ENCODE data around the gene GAS7.

GAS7 gene

DNA sequence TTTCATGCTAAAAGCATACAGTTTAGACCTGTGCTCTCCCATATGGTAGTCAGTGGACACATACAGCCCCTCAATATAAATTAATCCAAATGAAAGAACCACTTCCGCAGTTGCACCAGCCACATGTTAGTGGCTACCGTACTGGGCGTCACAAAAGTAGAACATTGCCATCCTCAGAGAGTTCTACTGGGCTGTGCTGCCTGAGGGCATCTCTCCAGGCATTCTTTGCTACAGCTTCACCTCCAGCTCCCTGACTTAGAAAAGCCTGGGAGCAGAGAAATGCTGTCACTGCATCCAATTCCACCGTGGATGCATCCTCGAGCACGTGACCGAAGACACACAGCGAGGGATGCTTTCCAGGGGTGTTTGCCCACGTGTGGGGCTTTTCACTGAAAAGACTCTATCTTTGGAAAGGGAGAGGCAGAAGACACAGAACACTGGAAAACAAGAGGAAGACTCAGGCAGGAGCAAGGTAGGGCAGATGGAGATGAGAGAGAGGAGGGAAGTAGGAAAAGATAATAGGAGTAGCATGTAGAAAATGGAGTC lies 86.4 kb downstream of the GAS7 start:
- Histone ChIP-seq H3K36me3 (replicated peaks) (no peaks in the 10 kb centered on the region), H3K27me3 (replicated peaks) (no peaks in the 10 kb centered on the region), H3K4me3 (ENCODE audit: low read depth, low read length) (no peak overlapping the region), H3K27ac (no peak overlapping the region)
- TF ChIP-seq, protein P1, sequence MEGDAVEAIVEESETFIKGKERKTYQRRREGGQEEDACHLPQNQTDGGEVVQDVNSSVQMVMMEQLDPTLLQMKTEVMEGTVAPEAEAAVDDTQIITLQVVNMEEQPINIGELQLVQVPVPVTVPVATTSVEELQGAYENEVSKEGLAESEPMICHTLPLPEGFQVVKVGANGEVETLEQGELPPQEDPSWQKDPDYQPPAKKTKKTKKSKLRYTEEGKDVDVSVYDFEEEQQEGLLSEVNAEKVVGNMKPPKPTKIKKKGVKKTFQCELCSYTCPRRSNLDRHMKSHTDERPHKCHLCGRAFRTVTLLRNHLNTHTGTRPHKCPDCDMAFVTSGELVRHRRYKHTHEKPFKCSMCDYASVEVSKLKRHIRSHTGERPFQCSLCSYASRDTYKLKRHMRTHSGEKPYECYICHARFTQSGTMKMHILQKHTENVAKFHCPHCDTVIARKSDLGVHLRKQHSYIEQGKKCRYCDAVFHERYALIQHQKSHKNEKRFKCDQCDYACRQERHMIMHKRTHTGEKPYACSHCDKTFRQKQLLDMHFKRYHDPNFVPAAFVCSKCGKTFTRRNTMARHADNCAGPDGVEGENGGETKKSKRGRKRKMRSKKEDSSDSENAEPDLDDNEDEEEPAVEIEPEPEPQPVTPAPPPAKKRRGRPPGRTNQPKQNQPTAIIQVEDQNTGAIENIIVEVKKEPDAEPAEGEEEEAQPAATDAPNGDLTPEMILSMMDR (IDR thresholded peaks at IDR 0.05; ENCODE audit: low read depth, low read length, missing control alignments): no peak
- in situ Hi-C loops (cut with HindIII; ENCODE audit: low pct_ligation_motif_present, low sequenced_read_pairs): no loop called here
- DNase-seq: no peak

DNA sequence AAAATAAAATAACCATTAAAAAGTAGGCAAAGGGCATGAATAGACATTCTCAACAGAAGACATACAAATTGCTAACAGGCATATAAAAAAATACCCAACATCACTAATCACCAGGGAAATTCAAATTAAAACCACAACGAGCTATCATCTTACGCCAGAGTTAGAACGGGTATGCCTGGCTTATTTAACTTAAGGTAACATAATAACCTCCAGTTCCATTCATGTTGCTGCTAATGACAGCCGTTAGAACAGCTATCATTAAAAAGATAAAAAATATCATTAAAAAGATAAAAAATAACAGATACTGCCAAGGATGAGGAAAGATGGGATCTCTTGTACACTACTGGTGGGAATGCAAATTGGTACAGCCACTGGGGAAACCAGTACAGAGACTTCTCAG lies 89.3 kb downstream of the GAS7 start:
- H3K27me3 ChIP-seq (replicated peaks): no peaks in the 10 kb centered on the region
- no peak overlapping the region for H3K27ac ChIP-seq
- TF ChIP-seq, protein P1 (IDR thresholded peaks at IDR 0.05; ENCODE audit: low read depth, low read length, missing control alignments): no peak
- no peak overlapping the region for H3K4me3 ChIP-seq (ENCODE audit: low read depth, low read length)
- DNase-seq: no peak
- in situ Hi-C loops (cut with HindIII; ENCODE audit: low pct_ligation_motif_present, low sequenced_read_pairs): no loop called here
- no peaks in the 10 kb centered on the region for H3K36me3 ChIP-seq (replicated peaks)

DNA sequence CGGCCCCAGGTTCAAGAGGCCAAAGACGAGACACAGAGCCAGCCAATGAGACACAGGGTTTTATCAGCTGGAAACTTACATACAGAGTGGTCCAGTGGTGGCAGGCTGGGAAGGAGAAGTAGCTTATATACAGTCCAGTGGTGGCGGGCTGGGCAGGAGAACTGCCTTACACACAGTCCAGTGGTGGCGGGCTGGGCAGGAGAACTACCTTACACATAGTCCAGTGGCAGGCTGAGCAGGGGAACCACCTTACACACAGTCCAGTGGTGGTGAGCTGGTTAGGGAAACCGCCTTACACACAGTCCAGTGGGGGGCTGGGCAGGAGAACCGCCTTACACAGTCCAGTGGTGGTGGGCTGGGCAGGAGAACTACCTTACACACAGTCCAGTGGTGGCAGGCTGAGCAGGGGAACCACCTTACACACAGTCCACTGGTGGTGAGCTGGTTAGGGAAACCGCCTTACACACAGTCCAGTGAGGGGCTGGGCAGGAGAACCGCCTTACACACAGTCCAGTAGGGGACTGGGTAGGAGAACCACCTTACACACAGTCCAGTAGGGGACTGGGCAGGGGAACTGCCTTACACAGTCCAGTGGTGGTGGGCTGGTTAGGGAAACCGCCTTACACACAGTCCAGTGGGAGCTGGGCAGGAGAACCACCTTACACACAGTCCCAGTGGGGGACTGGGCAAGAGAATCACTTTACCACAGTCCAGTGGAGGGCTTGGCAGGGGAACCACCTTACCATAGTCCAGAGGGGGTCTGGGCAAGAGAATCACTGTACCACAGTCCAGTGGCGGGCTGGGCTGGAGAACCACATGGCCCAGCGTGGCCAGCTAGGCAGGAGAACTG lies 90.9 kb downstream of the GAS7 start:
- no peak overlapping the region for H3K4me3 ChIP-seq (ENCODE audit: low read depth, low read length)
- DNase-seq: no peak
- H3K27me3 ChIP-seq (replicated peaks): no peaks in the 10 kb centered on the region
- H3K27ac ChIP-seq: no peak overlapping the region
- in situ Hi-C loops (cut with HindIII; ENCODE audit: low pct_ligation_motif_present, low sequenced_read_pairs): no loop called here
- TF ChIP-seq, protein P1 (IDR thresholded peaks at IDR 0.05; ENCODE audit: low read depth, low read length, missing control alignments): no peak
- no peaks in the 10 kb centered on the region for H3K36me3 ChIP-seq (replicated peaks)

DNA sequence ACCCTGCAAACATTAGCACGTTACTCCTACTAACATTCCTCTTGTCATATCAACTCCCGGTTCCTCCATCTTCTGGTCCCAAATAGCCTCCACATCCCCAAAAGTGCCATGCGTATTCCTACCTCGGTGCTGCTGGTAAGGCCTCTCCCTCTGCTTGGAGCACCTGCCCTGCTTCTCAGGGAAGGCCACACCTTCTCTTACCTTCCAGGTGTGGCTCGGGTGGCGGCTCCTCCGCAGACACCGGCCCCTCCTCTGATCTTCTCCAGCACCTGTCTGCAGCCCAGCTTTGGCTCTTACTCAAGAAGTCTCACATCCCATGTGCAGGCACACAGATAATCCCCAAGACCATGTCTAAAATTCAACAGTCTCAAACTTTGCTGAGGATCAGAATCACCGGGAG lies 92.3 kb downstream of the GAS7 start:
- TF ChIP-seq, protein P1 (IDR thresholded peaks at IDR 0.05; ENCODE audit: low read depth, low read length, missing control alignments): no peak
- DNase-seq: no peak
- in situ Hi-C loops (cut with HindIII; ENCODE audit: low pct_ligation_motif_present, low sequenced_read_pairs): no loop called here
- H3K27me3 ChIP-seq (replicated peaks): no peaks in the 10 kb centered on the region
- no peak overlapping the region for H3K4me3 ChIP-seq (ENCODE audit: low read depth, low read length)
- no peaks in the 10 kb centered on the region for H3K36me3 ChIP-seq (replicated peaks)
- H3K27ac ChIP-seq: no peak overlapping the region

DNA sequence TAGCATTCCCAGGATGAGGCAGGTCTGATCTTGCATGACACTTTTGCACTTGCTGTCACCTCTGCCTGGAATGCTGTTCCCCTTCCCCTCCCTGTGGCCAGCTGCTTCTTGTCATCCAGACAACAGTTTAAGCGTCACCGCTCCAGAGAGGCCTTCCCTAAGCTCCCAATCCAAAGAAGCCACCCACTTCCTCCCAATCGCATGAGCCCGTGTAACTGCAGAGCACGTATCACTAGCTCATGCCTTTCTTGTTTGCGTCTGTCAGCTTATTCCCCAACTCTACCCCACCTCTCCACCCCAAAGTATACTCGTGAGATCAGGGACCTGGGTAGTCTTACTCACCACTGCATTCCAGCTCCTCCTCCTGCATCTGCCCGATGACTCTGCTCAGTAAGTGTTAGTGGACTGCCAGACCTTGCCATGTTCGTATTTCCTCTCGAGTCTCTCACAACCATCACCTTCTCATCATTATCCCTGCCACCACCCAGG lies 92.8 kb downstream of the GAS7 start:
- Histone ChIP-seq H3K27ac (no peak overlapping the region), H3K36me3 (replicated peaks) (no peaks in the 10 kb centered on the region), H3K27me3 (replicated peaks) (no peaks in the 10 kb centered on the region), H3K4me3 (ENCODE audit: low read depth, low read length) (no peak overlapping the region)
- in situ Hi-C loops (cut with HindIII; ENCODE audit: low pct_ligation_motif_present, low sequenced_read_pairs): no loop called here
- TF ChIP-seq, protein P1 (IDR thresholded peaks at IDR 0.05; ENCODE audit: low read depth, low read length, missing control alignments): no peak
- no peak for DNase-seq

Data from brain microvascular endothelial cell (primary cell).